Activated B cell treated with CpG ODN at 0.5 μM for 24 hours (primary cell): ENCODE measurements around the gene SKI. TPM values are rescaled to one million over a fixed set of nuclear protein-coding genes. Genes with fewer than 3 reads are reported as not detected.

ENCODE experiments used
- ATAC-seq: fragments of 200-7000 bp; cut with Tn5 transposase; one replicate; pipeline ENCODE4 v1.10.0; 2021; ENCODE audit warnings: low read depth, mild to moderate bottlenecking, moderate library complexity
- CTCF ChIA-PET: fragments of 350-600 bp; sonication (Branson Sonifier 250); formaldehyde crosslinking; loops from one replicate; lab custom pipeline; 2021; ENCODE audit warnings: antibody characterized with exemption; lab: Charles Lee
- POLR2A ChIA-PET: fragments of 350-600 bp; sonication (Branson Sonifier 250); formaldehyde crosslinking; loops from one replicate; lab custom pipeline; 2021; ENCODE audit warnings: antibody characterized with exemption; lab: Charles Lee
- DNase-seq: peaks from one replicate; pipeline ENCODE4 v3.0.0; 2022
- H3K27ac Mint-ChIP-seq: one replicate; pipeline ENCODE4 v1.8.0; 2020; ENCODE audit warnings: mixed read lengths
- H3K27me3 Mint-ChIP-seq: one replicate; pipeline ENCODE4 v1.8.0; 2021; ENCODE audit warnings: mixed read lengths
- H3K36me3 Mint-ChIP-seq: one replicate; pipeline ENCODE4 v1.8.0; 2021; ENCODE audit warnings: low read depth, mixed read lengths
- H3K4me1 Mint-ChIP-seq: one replicate; pipeline ENCODE4 v1.8.0; 2021; ENCODE audit warnings: mixed read lengths
- H3K4me3 Mint-ChIP-seq: one replicate; pipeline ENCODE4 v1.8.0; 2020; ENCODE audit warnings: mild to moderate bottlenecking, mixed read lengths
- H3K9me3 Mint-ChIP-seq: one replicate; pipeline ENCODE4 v1.8.0; 2020; ENCODE audit warnings: mixed read lengths
- CTCF ChIP-seq: fragments of 200-600 bp; IDR thresholded peaks from one replicate; pipeline ENCODE4 v1.8.0; 2022; ENCODE audit warnings: antibody characterized with exemption, mild to moderate bottlenecking
- intact Hi-C: fragments of 100-400 bp; cut with micrococcal nuclease; formaldehyde crosslinking; loops from one replicate; pipeline ENCODE4 v1.15.1; 2024
- total RNA-seq: library from RNA; stranded (reverse); gene quantifications from 2 replicates; pipeline ENCODE4 v1.2.3, GENCODE V29; 2022

The SKI gene
- total RNA-seq, 1 donor from 2014 or later, result 37.6 TPM

- no peak for TF ChIP-seq CTCF
- Mint-ChIP-seq H3K4me1 (peaks cover 51% of the 10 kb centered on the region), H3K9me3 (no peaks in the 10 kb centered on the region), H3K36me3 (peaks cover 7% of the 10 kb centered on the region), H3K4me3 (no peak overlapping the region), H3K27me3 (no peaks in the 10 kb centered on the region), H3K27ac (no peak overlapping the region)
- ChIA-PET POLR2A (interaction anchor here (0.6 kb wide), 1 partner anchor 21 kb away, joined by 3 read pairs; no protein-coding TSS in a partner anchor), CTCF (no interaction called here)
- no peak for DNase-seq
- intact Hi-C loops, result no loop called here
- ATAC-seq, result no peak
Observed at GRCh38 chr1:2279210-2279639, 51.1 kb downstream of the SKI start.

- ATAC-seq, result no peak
- TF ChIP-seq CTCF, result no peak
- H3K27me3 Mint-ChIP-seq, result no peaks in the 10 kb centered on the region
- ChIA-PET CTCF (no interaction called here), POLR2A (interaction anchor here (0.6 kb wide), 1 partner anchor 21 kb away, joined by 3 read pairs; no protein-coding TSS in a partner anchor)
- H3K4me1 Mint-ChIP-seq, result peaks cover 46% of the 10 kb centered on the region
- no peak for DNase-seq
- no peaks in the 10 kb centered on the region for H3K9me3 Mint-ChIP-seq
- H3K36me3 Mint-ChIP-seq, result peaks cover 7% of the 10 kb centered on the region
- intact Hi-C loops, result no loop called here
- H3K27ac Mint-ChIP-seq, result no peak overlapping the region
- no peak overlapping the region for H3K4me3 Mint-ChIP-seq
Observed at GRCh38 chr1:2279817-2280216, 51.7 kb downstream of the SKI start.

- H3K4me1 Mint-ChIP-seq, result peaks cover 23% of the 10 kb centered on the region
- ChIA-PET CTCF (no interaction called here), POLR2A (no interaction called here)
- no peaks in the 10 kb centered on the region for H3K27me3 Mint-ChIP-seq
- intact Hi-C loops, result no loop called here
- no peak for ATAC-seq
- no peak for TF ChIP-seq CTCF
- no peak for DNase-seq
- H3K9me3 Mint-ChIP-seq, result no peaks in the 10 kb centered on the region
- H3K36me3 Mint-ChIP-seq, result peaks cover 5% of the 10 kb centered on the region
- no peak overlapping the region for H3K4me3 Mint-ChIP-seq
- H3K27ac Mint-ChIP-seq, result no peak overlapping the region
Observed at GRCh38 chr1:2282556-2283270, 54.6 kb downstream of the SKI start.

- Mint-ChIP-seq H3K4me3 (no peak overlapping the region), H3K36me3 (peaks cover 4% of the 10 kb centered on the region), H3K9me3 (no peaks in the 10 kb centered on the region), H3K4me1 (peaks cover 20% of the 10 kb centered on the region), H3K27ac (no peak overlapping the region), H3K27me3 (no peaks in the 10 kb centered on the region)
- TF ChIP-seq CTCF, result no peak
- POLR2A ChIA-PET, result no interaction called here
- CTCF ChIA-PET, result no interaction called here
- DNase-seq (no peak), ATAC-seq (no peak)
- intact Hi-C loops, result no loop called here
Observed at GRCh38 chr1:2283371-2283990, 55.4 kb downstream of the SKI start.
